Caco-2 (cell line): ENCODE results near the gene THSD8. TPM values are rescaled to one million over a fixed set of nuclear protein-coding genes. Genes with fewer than 3 reads are reported as not detected.

ENCODE experiments used
- BruUV-seq: library from RNA; stranded (reverse); fragments of 400-500 nt; replicated peaks from 2 replicates; lab custom pipeline; 2021; lab: Mats Ljungman, UMichigan
- CTCF ChIA-PET: fragments of 300-600 bp; sonication (Branson Sonifier 250); formaldehyde crosslinking; loops from one replicate; lab custom pipeline; 2022; ENCODE audit warnings: antibody characterized with exemption; lab: Charles Lee
- POLR2A ChIA-PET: fragments of 300-600 bp; sonication (Branson Sonifier 250); formaldehyde crosslinking; loops from one replicate; lab custom pipeline; 2022; ENCODE audit warnings: antibody characterized with exemption; lab: Charles Lee
- DNase-seq, 2 experiments: peaks; one replicate each; pipeline versions ENCODE4 v3.0.0 to v3.0.0-alpha.2; 2020 to 2022
- H3K27me3 ChIP-seq: replicated peaks from 2 replicates; pipeline ENCODE4 v1.6.0; 2011; ENCODE audit warnings: low read length; ENCODE audit not compliant: control insufficient read depth, insufficient read depth
- H3K36me3 ChIP-seq: 2 replicates; pipeline ENCODE4 v1.5.1; 2011; ENCODE audit warnings: low read length; ENCODE audit not compliant: control insufficient read depth, insufficient read depth
- H3K4me1 ChIP-seq: fragments of 250-450 bp; sonication (Bioruptor Pico); 2 replicates; pipeline ENCODE4 v1.5.1; 2020; ENCODE audit warnings: mild to moderate bottlenecking
- H3K4me3 ChIP-seq: 2 replicates; pipeline ENCODE4 v1.5.1; 2011; ENCODE audit warnings: low read depth, mild to moderate bottlenecking, control low read depth, low read length
- H3K9me3 ChIP-seq: fragments of 250-450 bp; sonication (Bioruptor Pico); 2 replicates; pipeline ENCODE4 v1.5.1; 2020; ENCODE audit warnings: mild to moderate bottlenecking, moderate library complexity
- H3K27ac Mint-ChIP-seq: one replicate; pipeline ENCODE4 v1.8.0; 2022; ENCODE audit warnings: mixed read lengths; ENCODE audit not compliant: unreplicated experiment
- H3K27me3 Mint-ChIP-seq: one replicate; pipeline ENCODE4 v1.8.0; 2022; ENCODE audit warnings: mixed read lengths; ENCODE audit not compliant: insufficient read depth, unreplicated experiment
- H3K36me3 Mint-ChIP-seq: one replicate; pipeline ENCODE4 v1.8.0; 2022; ENCODE audit warnings: mild to moderate bottlenecking, mixed read lengths; ENCODE audit not compliant: insufficient read depth, unreplicated experiment
- H3K4me1 Mint-ChIP-seq: one replicate; pipeline ENCODE4 v1.8.0; 2022; ENCODE audit warnings: low read depth, mixed read lengths; ENCODE audit not compliant: unreplicated experiment
- H3K4me3 Mint-ChIP-seq: one replicate; pipeline ENCODE4 v1.8.0; 2022; ENCODE audit warnings: mild to moderate bottlenecking, moderate library complexity, mixed read lengths; ENCODE audit not compliant: unreplicated experiment
- H3K9me3 Mint-ChIP-seq: one replicate; pipeline ENCODE4 v1.8.0; 2022; ENCODE audit warnings: mixed read lengths; ENCODE audit not compliant: unreplicated experiment
- CTCF ChIP-seq, 2 experiments: fragments of 200-600 bp in 1 of 2; IDR thresholded peaks; 1 replicate in 1 of 2; 2 replicates in 1 of 2; pipeline versions ENCODE4 v1.5.1 to v1.8.0; 2011 to 2022; ENCODE audit warnings: antibody characterized with exemption in 1 of 2, control low read depth in 1 of 2, inconsistent platforms in 1 of 2, low read depth in 1 of 2, low read length in 1 of 2, mild to moderate bottlenecking in 1 of 2, moderate library complexity in 1 of 2; ENCODE audit not compliant: insufficient read depth in 1 of 2, severe bottlenecking in 1 of 2, unreplicated experiment in 1 of 2
- intact Hi-C: fragments of 100-400 bp; cut with micrococcal nuclease; formaldehyde crosslinking; loops from one replicate; pipeline ENCODE4 v1.10.0; 2022; ENCODE audit not compliant: unreplicated experiment
- total RNA-seq: library from RNA; stranded (reverse); gene quantifications from 2 replicates; pipeline ENCODE4 v1.2.3, GENCODE V29; 2022

The THSD8 gene
- total RNA-seq, 1 experiment from 2014 or later = 25.9 TPM

GRCh38 chr19:12774588-12775555 is 27.0 kb upstream of the THSD8 start, which contains the start of gene HOOK2:
Gene HOOK2 (minus strand): TSS chr19:12775552. CDS start chr19:12775449, 103 bp downstream.
- Mint-ChIP-seq H3K4me3 (peak within 1 kb of the TSS; percentile 78), H3K9me3 (no peaks in the 10 kb centered on the region), H3K27me3 (no peaks in the 10 kb centered on the region), H3K4me1 (peaks cover 19% of the 10 kb centered on the region), H3K36me3 (peaks cover 33% of the 10 kb centered on the region), H3K27ac (peak within 1 kb of the TSS; percentile 91)
- no TSS peak for BruUV-seq
- intact Hi-C loops = loop anchor here (1.0 to 5.0 kb wide), 2 partner anchors 41 to 53 kb away; partner anchors contain the start of genes TNPO2 and TRIR
- H3K36me3 ChIP-seq = no peaks in the 10 kb centered on the region; the same call in 1 of the 2 replicates
- peak; percentile 97 to 99 for DNase-seq
- ChIA-PET POLR2A (interaction anchor here (0.5 to 1.4 kb wide), 4 partner anchors 14 to 53 kb away, joined by 3 to 12 read pairs (median 4); partner anchors contain the start of gene JUNB), CTCF (interaction anchor here (0.8 to 1.4 kb wide), 6 partner anchors 12 to 190 kb away, joined by 3 to 8 read pairs (median 4); no protein-coding TSS in a partner anchor)
- TF ChIP-seq CTCF (IDR thresholded peaks at IDR 0.05; ENCODE audit: insufficient read depth in 1 of 2, low read depth in 1 of 2, low read length in 1 of 2, severe bottlenecking in 1 of 2, unreplicated experiment in 1 of 2) = no peak
- H3K4me1 ChIP-seq = peaks cover 14% of the 10 kb centered on the region
- H3K9me3 ChIP-seq = no peaks in the 10 kb centered on the region
- peak within 1 kb of the TSS; percentile 54 for H3K4me3 ChIP-seq
- H3K27me3 ChIP-seq = no peaks in the 10 kb centered on the region

GRCh38 chr19:12777217-12778016 is 24.5 kb upstream of the THSD8 start:
- no TSS peak for BruUV-seq
- CTCF ChIA-PET = interaction anchor here (0.6 to 2.8 kb wide), 6 partner anchors 12 to 71 kb away, joined by 3 to 38 read pairs (median 6); partner anchors contain the start of gene JUNB
- Mint-ChIP-seq H3K27me3 (no peaks in the 10 kb centered on the region), H3K27ac (no peak overlapping the region), H3K4me1 (peaks cover 19% of the 10 kb centered on the region), H3K9me3 (no peaks in the 10 kb centered on the region), H3K4me3 (peak overlapping the region; percentile 85), H3K36me3 (peaks cover 19% of the 10 kb centered on the region)
- peak; percentile 85 to 97 for TF ChIP-seq CTCF (IDR thresholded peaks at IDR 0.05; ENCODE audit: insufficient read depth in 1 of 2, low read depth in 1 of 2, low read length in 1 of 2, severe bottlenecking in 1 of 2, unreplicated experiment in 1 of 2)
- POLR2A ChIA-PET = interaction anchor here (0.6 to 2.5 kb wide), 3 partner anchors 12 to 93 kb away, joined by 3 to 36 read pairs (median 7); partner anchors contain the start of gene JUNB
- Histone ChIP-seq H3K4me1 (peaks cover 20% of the 10 kb centered on the region), H3K4me3 (peak overlapping the region; percentile 53), H3K27me3 (no peaks in the 10 kb centered on the region), H3K9me3 (no peaks in the 10 kb centered on the region), H3K36me3 (no peaks in the 10 kb centered on the region)
- intact Hi-C loops = loop anchor here (1.0 to 5.0 kb wide), 3 partner anchors 15 to 55 kb away; partner anchors contain the start of gene TNPO2
- DNase-seq = peak; percentile 73 to 88
